H1 (cell line): ENCODE measurements around the gene TSC22D1. TPM values are rescaled to one million over a fixed set of nuclear protein-coding genes. Genes with fewer than 3 reads are reported as not detected.

Experiments
- CTCF ChIA-PET: fragments of 300-600 bp; sonication (Branson Sonifier 250); formaldehyde crosslinking; loops from one replicate; lab custom pipeline; 2021; ENCODE audit not compliant: partially characterized antibody; lab: Charles Lee
- POLR2A ChIA-PET: fragments of 300-600 bp; sonication (Branson Sonifier 250); formaldehyde crosslinking; loops from one replicate; lab custom pipeline; 2021; ENCODE audit warnings: inconsistent platforms; ENCODE audit not compliant: partially characterized antibody; lab: Charles Lee
- DNase-seq, 2 experiments: peaks; one replicate each; pipeline versions ENCODE4 v3.0.0 to v3.0.0-alpha.2; 2010 to 2022; ENCODE audit warnings: low spot score in 2 of 2, low read depth in 1 of 2, mixed read lengths in 1 of 2
- FAIRE-seq: peaks from 2 replicates; lab custom pipeline; 2011; peaks lifted over from hg19 to GRCh38; lab: Jason Lieb, UNC
- H2AFZ ChIP-seq: 2 replicates; pipeline ENCODE4 v1.8.1; 2012; ENCODE audit warnings: low read length, inconsistent platforms
- H2AK5ac ChIP-seq: 2 replicates; pipeline ENCODE4 v1.6.1; 2013; ENCODE audit warnings: low read depth, low read length
- H2BK120ac ChIP-seq: replicated peaks from 2 replicates; pipeline ENCODE3; 2013; ENCODE audit warnings: low read depth, low read length, inconsistent platforms
- H2BK12ac ChIP-seq: 2 replicates; pipeline ENCODE4 v1.6.1; 2013; ENCODE audit warnings: low read depth, low read length
- H2BK15ac ChIP-seq: 2 replicates; pipeline ENCODE4 v1.6.1; 2013; ENCODE audit warnings: low read length
- H2BK20ac ChIP-seq: 2 replicates; pipeline ENCODE4 v1.6.1; 2013; ENCODE audit warnings: low read length
- H2BK5ac ChIP-seq: 2 replicates; pipeline ENCODE4 v1.6.1; 2013; ENCODE audit warnings: low read depth, low read length
- H3K14ac ChIP-seq: 2 replicates; pipeline ENCODE4 v1.6.1; 2013; ENCODE audit warnings: inconsistent platforms; ENCODE audit not compliant: insufficient read length
- H3K18ac ChIP-seq: 2 replicates; pipeline ENCODE4 v1.6.1; 2013; ENCODE audit warnings: low read length; ENCODE audit errors: extremely low read depth
- H3K23ac ChIP-seq: 2 replicates; pipeline ENCODE4 v1.6.1; 2013; ENCODE audit warnings: inconsistent platforms; ENCODE audit not compliant: insufficient read length
- H3K23me2 ChIP-seq: 2 replicates; pipeline ENCODE4 v1.6.1; 2013; ENCODE audit warnings: low read depth, low read length
- H3K27ac ChIP-seq: 2 replicates; pipeline ENCODE4 v1.6.1; 2011; ENCODE audit warnings: low read depth, low read length, inconsistent platforms
- H3K27me3 ChIP-seq, 4 experiments: replicated peaks in 1 of 4; 1 replicate in 1 of 4; 2 replicates in 3 of 4; pipeline versions ENCODE4 v1.6.1 to v1.8.1; 2011 to 2013; ENCODE audit warnings: low read length in 3 of 4, mild to moderate bottlenecking in 3 of 4, inconsistent platforms in 2 of 4, mixed read lengths in 2 of 4, moderate library complexity in 1 of 4; ENCODE audit not compliant: control insufficient read depth in 3 of 4, insufficient read depth in 3 of 4; ENCODE audit errors: extremely low read depth in 1 of 4
- H3K36me3 ChIP-seq, 4 experiments: 2 replicates each; pipeline versions ENCODE4 v1.6.1 to v1.8.1; 2011 to 2013; ENCODE audit warnings: mild to moderate bottlenecking in 4 of 4, low read length in 3 of 4, moderate library complexity in 2 of 4, control low read depth in 1 of 4, inconsistent platforms in 1 of 4; ENCODE audit not compliant: insufficient read depth in 4 of 4, control insufficient read depth in 2 of 4
- H3K4ac ChIP-seq: replicated peaks from 2 replicates; pipeline ENCODE3; 2013; ENCODE audit warnings: low read length, low read depth, mixed read lengths, inconsistent platforms; ENCODE audit not compliant: insufficient read length
- H3K4me1 ChIP-seq, 4 experiments: replicated peaks in 1 of 4; 1 replicate in 1 of 4; 2 replicates in 3 of 4; pipeline versions ENCODE4 v1.6.1 to v1.8.1; 2011 to 2013; ENCODE audit warnings: low read length in 3 of 4, inconsistent platforms in 2 of 4, mixed read lengths in 1 of 4; ENCODE audit not compliant: insufficient read depth in 4 of 4, control insufficient read depth in 3 of 4
- H3K4me2 ChIP-seq, 2 experiments: 2 replicates each; pipeline versions ENCODE4 v1.6.1 to v1.8.1; 2011 to 2013; ENCODE audit warnings: low read depth in 2 of 2, low read length in 2 of 2, control low read depth in 1 of 2, inconsistent platforms in 1 of 2, mild to moderate bottlenecking in 1 of 2; ENCODE audit not compliant: insufficient read depth in 1 of 2
- H3K4me3 ChIP-seq, 4 experiments: fragments of 200-600, 300-600 bp in 1 of 4; sonication (generic), shearing (Covaris generic), sonication (Bioruptor Twin) in 1 of 4; 2 replicates each; pipeline versions ENCODE4 v1.5.1 to v1.8.1; 2011 to 2016; ENCODE audit warnings: low read length in 4 of 4, low read depth in 3 of 4, control low read depth in 2 of 4, inconsistent platforms in 2 of 4, mild to moderate bottlenecking in 2 of 4, mixed read lengths in 1 of 4, moderate library complexity in 1 of 4; ENCODE audit not compliant: insufficient read depth in 2 of 4; ENCODE audit errors: extremely low read depth in 1 of 4
- H3K56ac ChIP-seq: replicated peaks from 2 replicates; pipeline ENCODE3; 2013; ENCODE audit warnings: low read depth, mild to moderate bottlenecking, mixed read lengths, low read length, inconsistent platforms; ENCODE audit not compliant: insufficient read length
- H3K79me1 ChIP-seq: 2 replicates; pipeline ENCODE4 v1.6.1; 2013; ENCODE audit warnings: low read depth, low read length, control low read depth
- H3K79me2 ChIP-seq, 2 experiments: 2 replicates each; pipeline versions ENCODE4 v1.6.1 to v1.8.1; 2012 to 2013; ENCODE audit warnings: low read length in 2 of 2, mild to moderate bottlenecking in 2 of 2, inconsistent platforms in 1 of 2; ENCODE audit not compliant: insufficient read depth in 2 of 2, control insufficient read depth in 1 of 2
- H3K9ac ChIP-seq, 4 experiments: replicated peaks in 1 of 4; 1 replicate in 1 of 4; 2 replicates in 3 of 4; pipeline versions ENCODE4 v1.6.1 to v1.8.1; 2011 to 2013; ENCODE audit warnings: low read depth in 3 of 4, low read length in 3 of 4, control low read depth in 2 of 4, mild to moderate bottlenecking in 2 of 4, moderate library complexity in 2 of 4, inconsistent platforms in 1 of 4; ENCODE audit errors: extremely low read depth in 1 of 4
- H3K9me3 ChIP-seq, 2 experiments: 2 replicates each; pipeline versions ENCODE4 v1.6.1 to v1.8.1; 2012 to 2013; ENCODE audit warnings: mild to moderate bottlenecking in 2 of 2, moderate library complexity in 2 of 2, control low read depth in 1 of 2, inconsistent platforms in 1 of 2, low read depth in 1 of 2, low read length in 1 of 2, mixed read lengths in 1 of 2; ENCODE audit not compliant: insufficient read depth in 2 of 2
- H4K20me1 ChIP-seq, 2 experiments: replicated peaks in 1 of 2; 2 replicates each; pipeline versions ENCODE3 to v1.8.1; 2011 to 2013; ENCODE audit warnings: inconsistent platforms in 2 of 2, low read length in 2 of 2, mild to moderate bottlenecking in 1 of 2; ENCODE audit not compliant: insufficient read depth in 2 of 2, control insufficient read depth in 1 of 2
- H4K5ac ChIP-seq: 2 replicates; pipeline ENCODE4 v1.6.1; 2013; ENCODE audit warnings: low read length, low read depth, mixed read lengths, inconsistent platforms; ENCODE audit not compliant: insufficient read length
- H4K8ac ChIP-seq: 2 replicates; pipeline ENCODE4 v1.8.0; 2013; ENCODE audit warnings: mild to moderate bottlenecking, moderate library complexity, low read length, inconsistent platforms; ENCODE audit not compliant: insufficient read depth; ENCODE audit errors: extremely low read depth
- H4K91ac ChIP-seq: replicated peaks from 2 replicates; pipeline ENCODE3; 2013; ENCODE audit warnings: low read length, mixed read lengths, inconsistent platforms; ENCODE audit not compliant: insufficient read length
- ATF3 ChIP-seq: IDR thresholded peaks from 2 replicates; pipeline ENCODE4 v1.6.1; 2011; ENCODE audit warnings: low read depth, mild to moderate bottlenecking, low read length; ENCODE audit not compliant: insufficient read depth
- BACH1 ChIP-seq: IDR thresholded peaks from 2 replicates; pipeline ENCODE4 v1.6.1; 2012; ENCODE audit warnings: low read length, improper control_type of control experiment
- BRCA1 ChIP-seq: IDR thresholded peaks from 2 replicates; pipeline ENCODE4 v1.6.1; 2012; ENCODE audit warnings: low read depth, low read length, improper control_type of control experiment
- CEBPB ChIP-seq: IDR thresholded peaks from 2 replicates; pipeline ENCODE4 v1.6.1; 2012; ENCODE audit warnings: low read depth, low read length
- GTF2F1 ChIP-seq: IDR thresholded peaks from 2 replicates; pipeline ENCODE4 v1.6.1; 2012; ENCODE audit warnings: low read depth, low read length, improper control_type of control experiment, borderline replicate concordance
- HDAC2 ChIP-seq, 2 experiments: fragments of 300-600 bp in 1 of 2; sonication (generic) in 1 of 2; IDR thresholded peaks; 2 replicates each; pipeline ENCODE4 v1.6.1; 2011 to 2012; ENCODE audit warnings: low read depth in 2 of 2, low read length in 2 of 2, mild to moderate bottlenecking in 2 of 2, moderate library complexity in 2 of 2, borderline replicate concordance in 1 of 2, inconsistent platforms in 1 of 2
- HDAC6 ChIP-seq: IDR thresholded peaks from one replicate; pipeline ENCODE4 v1.7.1; 2012; ENCODE audit warnings: low read depth, mild to moderate bottlenecking, inconsistent platforms, low read length, moderate library complexity
- RBBP5 ChIP-seq: IDR thresholded peaks from 2 replicates; pipeline ENCODE4 v1.7.1; 2012; ENCODE audit warnings: low read depth, mild to moderate bottlenecking, inconsistent platforms, low read length, moderate library complexity, borderline replicate concordance
- SAP30 ChIP-seq: fragments of 300-600 bp; sonication (generic); IDR thresholded peaks from 2 replicates; pipeline ENCODE4 v1.7.1; 2012; ENCODE audit warnings: low read length, moderate library complexity, mild to moderate bottlenecking, inconsistent platforms; ENCODE audit not compliant: insufficient read depth, insufficient replicate concordance
- SP2 ChIP-seq: IDR thresholded peaks from 2 replicates; pipeline ENCODE4 v1.6.1; 2012; ENCODE audit warnings: mild to moderate bottlenecking, low read length, inconsistent platforms
- whole genome bisulfite sequencing, 2 experiments: shearing (Covaris generic) in 1 of 2; methylation state at CpG; one replicate each; pipeline versions ENCODE4 v1.1.6 to v1.1.7; 2013 to 2015; ENCODE audit warnings: low lambda C conversion rate in 2 of 2, mixed read lengths in 2 of 2, inconsistent platforms in 1 of 2, low coverage in 1 of 2, missing lambda C conversion rate in 1 of 2; ENCODE audit not compliant: insufficient replicate concordance in 2 of 2, insufficient coverage in 1 of 2, insufficient read length in 1 of 2; ENCODE audit errors: extremely low coverage in 1 of 2, missing lambda C conversion rate in 1 of 2; 5-methylcytosine and 5-hydroxymethylcytosine counted together
- polyA plus RNA-seq, 7 experiments: library from polyadenylated mRNA; depleted of rRNA in 3 of 7; stranded (reverse) in 5 of 7; unstranded in 2 of 7; fragments of >200 nt in 5 of 7; fragments of 200-250 nt in 2 of 7; gene quantifications; 1 replicate in 5 of 7; 2 replicates in 1 of 7; 4 replicates in 1 of 7; pipeline versions ENCODE4 v1.2.1 to v1.2.3, GENCODE V29; 2011 to 2013; ENCODE audit warnings: missing spikeins in 2 of 7, mixed read lengths in 2 of 7
- total RNA-seq: library from RNA; stranded (reverse); fragmentation: NEBNext Ultra II Directional; extraction: Animal tissue kit (Norgen Biotek cat#: 25700); gene quantifications from 2 replicates; pipeline ENCODE4 v1.2.1, GENCODE V29; 2021
- TF ChIP-seq, protein P1 (sequence below): IDR thresholded peaks from 2 replicates; pipeline ENCODE4 v1.6.1; 2011; ENCODE audit warnings: low read length, improper control_type of control experiment

TSC22D1 gene
- total and polyA plus RNA-seq, 2 of the 8 experiments (the other 6 are each of a cell fraction or from before 2014, with no cell fraction given): 52.6 to 80.9 TPM

DNA sequence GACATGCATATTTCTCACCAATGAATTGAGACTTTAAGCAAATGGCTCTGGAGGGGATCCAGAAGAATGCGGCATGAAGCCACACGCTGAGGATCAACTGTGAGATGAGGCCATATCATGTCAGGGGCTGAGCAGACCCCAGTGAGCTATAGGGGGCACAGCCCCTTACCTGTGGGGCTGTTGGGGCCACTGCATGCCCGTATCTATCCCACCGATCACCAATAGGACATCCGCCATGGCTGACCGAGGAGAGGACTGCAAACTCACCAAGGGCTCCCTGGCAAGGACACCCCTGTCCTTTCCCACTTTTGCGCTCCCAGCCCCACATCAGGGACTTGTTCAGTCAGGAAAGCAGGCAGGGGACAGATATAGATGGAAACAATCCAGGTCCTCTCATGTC lies 124.5 kb downstream of the TSC22D1 start:
- Histone ChIP-seq H2BK15ac (no peak overlapping the region), H2BK12ac (no peak overlapping the region), H3K79me1 (no peaks in the 10 kb centered on the region), H3K27ac (no peak overlapping the region), H3K4ac (no peak overlapping the region), H2BK5ac (no peak overlapping the region), H4K20me1 (peaks cover 0 to 2% of the 10 kb centered on the region in 2 experiments), H3K23ac (no peak overlapping the region), H3K4me3 (no peak overlapping the region), H3K4me2 (no peak overlapping the region), H3K36me3 (peaks cover 0 to 4% (median 0%) of the 10 kb centered on the region in 4 experiments; a peak in 3 of 8 replicates), H2AK5ac (no peak overlapping the region), H2BK20ac (no peak overlapping the region), H3K18ac (no peak overlapping the region)
- ChIA-PET CTCF (interaction anchor here (0.7 to 1.8 kb wide), 3 partner anchors 11 to 31 kb away, joined by 3 to 4 read pairs (median 3); no protein-coding TSS in a partner anchor), POLR2A (interaction anchor here (2.7 kb wide), 1 partner anchor 16 kb away, joined by 21 read pairs; no protein-coding TSS in a partner anchor)
- TF ChIP-seq ATF3 (no peak), BACH1 (no peak), SP2 (no peak), BRCA1 (no peak), CEBPB (no peak), SAP30 (no peak), HDAC6 (no peak), HDAC2 (IDR thresholded peaks at IDR 0.05; ENCODE audit: borderline replicate concordance in 1 of 2, low read depth in 2 of 2, low read length in 2 of 2) (no peak), GTF2F1 (no peak), RBBP5 (no peak)
- TF ChIP-seq, protein P1, sequence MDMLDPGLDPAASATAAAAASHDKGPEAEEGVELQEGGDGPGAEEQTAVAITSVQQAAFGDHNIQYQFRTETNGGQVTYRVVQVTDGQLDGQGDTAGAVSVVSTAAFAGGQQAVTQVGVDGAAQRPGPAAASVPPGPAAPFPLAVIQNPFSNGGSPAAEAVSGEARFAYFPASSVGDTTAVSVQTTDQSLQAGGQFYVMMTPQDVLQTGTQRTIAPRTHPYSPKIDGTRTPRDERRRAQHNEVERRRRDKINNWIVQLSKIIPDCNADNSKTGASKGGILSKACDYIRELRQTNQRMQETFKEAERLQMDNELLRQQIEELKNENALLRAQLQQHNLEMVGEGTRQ: no peak
- TF ChIP-seq, all 59 proteins: peak for 0
- 0 out of 7 replicates have a peak, but pooled peaks cover 0 to 3% (median 0%) of the 10 kb centered on the region in 4 experiments for H3K4me1 ChIP-seq
- H2BK120ac ChIP-seq: no peak overlapping the region
- no peak overlapping the region for H3K56ac ChIP-seq
- H3K79me2 ChIP-seq: peaks cover 0 to 16% of the 10 kb centered on the region in 2 experiments; a peak in 2 of 4 replicates
- H3K9me3 ChIP-seq: no peaks in the 10 kb centered on the region
- WGBS, 2 experiments: 93% methylated on average over 7 of the region's 7 CpGs; no CpG with 5 or more reads in 1 of the 2 experiments
- no peak overlapping the region for H3K9ac ChIP-seq
- FAIRE-seq (no peak), DNase-seq (no peak)
- H3K27me3 ChIP-seq: no peaks in the 10 kb centered on the region
- H3K23me2 ChIP-seq: no peaks in the 10 kb centered on the region
- H4K8ac ChIP-seq: no peak overlapping the region
- no peak overlapping the region for H3K14ac ChIP-seq
- H4K5ac ChIP-seq: no peak overlapping the region
- no peak overlapping the region for H4K91ac ChIP-seq
- H2AFZ ChIP-seq: no peak overlapping the region
